Anterior cingulate cortex (tissue), 58 donors: ENCODE results near the gene PRR16.
"Not testable (repeated sequence)": the region's sequence is repeated elsewhere in the genome, so short reads cannot be mapped to it uniquely, and the experiment has no call there.

Experiments
- DNase-seq, 58 donors: peaks; one replicate each; lab custom pipeline; 2025; lab: John Stamatoyannopoulos, UW

PRR16 gene

GRCh38 chr5:120463991-120464626 lies at the start of gene PRR16:
Gene PRR16, plus strand, starts transcription at chr5:120464300.
- DNase-seq: peak in 51 of 58 donors; percentile 8 to 67 (median 32)

GRCh38 chr5:120415985-120416384 lies 48.1 kb upstream of the PRR16 start:
- DNase-seq: no peak

GRCh38 chr5:120419127-120419526 lies 45.0 kb upstream of the PRR16 start:
- DNase-seq: no peak

GRCh38 chr5:120426633-120427275 lies 37.3 kb upstream of the PRR16 start:
- not testable (repeated sequence) for DNase-seq

GRCh38 chr5:120430572-120430971 lies 33.5 kb upstream of the PRR16 start:
- DNase-seq: no peak

- no peak for DNase-seq
Measured at GRCh38 chr5:120432861-120433260, 31.2 kb upstream of the PRR16 start.

- no peak for DNase-seq
Measured at GRCh38 chr5:120435129-120435528, 29.0 kb upstream of the PRR16 start.

- DNase-seq: no peak
Measured at GRCh38 chr5:120436996-120437395, 27.1 kb upstream of the PRR16 start.

- DNase-seq: no peak
Measured at GRCh38 chr5:120442694-120443093, 21.4 kb upstream of the PRR16 start.

- DNase-seq: no peak
Measured at GRCh38 chr5:120443607-120444006, 20.5 kb upstream of the PRR16 start.

GRCh38 chr5:120446068-120446492 lies 18.0 kb upstream of the PRR16 start:
- DNase-seq: no peak

GRCh38 chr5:120446901-120447300 lies 17.2 kb upstream of the PRR16 start:
- no peak for DNase-seq

- no peak for DNase-seq
Measured at GRCh38 chr5:120447706-120448239, 16.3 kb upstream of the PRR16 start.

GRCh38 chr5:120449501-120449900 lies 14.6 kb upstream of the PRR16 start:
- DNase-seq: no peak

GRCh38 chr5:120450910-120451309 lies 13.2 kb upstream of the PRR16 start:
- DNase-seq: no peak

- no peak for DNase-seq
Measured at GRCh38 chr5:120451445-120451844, 12.7 kb upstream of the PRR16 start.

- no peak for DNase-seq
Measured at GRCh38 chr5:120452471-120452870, 11.6 kb upstream of the PRR16 start.

GRCh38 chr5:120454094-120454798 lies 9.9 kb upstream of the PRR16 start:
- DNase-seq: no peak

- no peak for DNase-seq
Measured at GRCh38 chr5:120456006-120456405, 8.1 kb upstream of the PRR16 start.

GRCh38 chr5:120457839-120458507 lies 6.1 kb upstream of the PRR16 start:
- peak in 25 of 58 donors; percentile 1 to 50 (median 18) for DNase-seq

GRCh38 chr5:120458508-120458847 lies 5.6 kb upstream of the PRR16 start:
- DNase-seq: not testable (repeated sequence)
